Activated naive CD4-positive, alpha-beta T cell treated with anti-CD3 and anti-CD28 coated beads, Interleukin-2, amount 50 U/mL, for 72 hours (primary cell): ENCODE data around the gene METTL6. TPM values are rescaled to one million over a fixed set of nuclear protein-coding genes. Genes with fewer than 3 reads are reported as not detected.
"Not testable (repeated sequence)": the region's sequence is repeated elsewhere in the genome, so short reads cannot be mapped to it uniquely, and the experiment has no call there.

Experiments used
- ATAC-seq, 2 donors: fragments of 150-1000 bp; cut with Tn5 transposase; 2 replicates each; pipeline ENCODE4 v1.10.0; 2021; ENCODE audit warnings: mild to moderate bottlenecking in 2 of 2, moderate library complexity in 2 of 2
- DNase-seq, 2 donors: peaks; one replicate each; pipeline ENCODE4 v3.0.0; 2021 to 2022; ENCODE audit warnings: low spot score in 2 of 2
- H3K27ac Mint-ChIP-seq, 2 donors: one replicate each; pipeline ENCODE4 v1.8.0; 2022; ENCODE audit warnings: mild to moderate bottlenecking in 2 of 2, mixed read lengths in 2 of 2
- H3K36me3 Mint-ChIP-seq, 2 donors: one replicate each; pipeline ENCODE4 v1.8.0; 2022; ENCODE audit warnings: mixed read lengths in 2 of 2
- H3K9me3 Mint-ChIP-seq, 2 donors: one replicate each; pipeline ENCODE4 v1.8.0; 2022; ENCODE audit warnings: mixed read lengths in 2 of 2
- total RNA-seq, 2 donors: library from RNA; stranded (reverse); gene quantifications; one replicate each; pipeline ENCODE4 v1.2.3, GENCODE V29; 2022

Gene METTL6
- total RNA-seq: 10 to 100 TPM; 17.6 to 20.3 TPM

DNA sequence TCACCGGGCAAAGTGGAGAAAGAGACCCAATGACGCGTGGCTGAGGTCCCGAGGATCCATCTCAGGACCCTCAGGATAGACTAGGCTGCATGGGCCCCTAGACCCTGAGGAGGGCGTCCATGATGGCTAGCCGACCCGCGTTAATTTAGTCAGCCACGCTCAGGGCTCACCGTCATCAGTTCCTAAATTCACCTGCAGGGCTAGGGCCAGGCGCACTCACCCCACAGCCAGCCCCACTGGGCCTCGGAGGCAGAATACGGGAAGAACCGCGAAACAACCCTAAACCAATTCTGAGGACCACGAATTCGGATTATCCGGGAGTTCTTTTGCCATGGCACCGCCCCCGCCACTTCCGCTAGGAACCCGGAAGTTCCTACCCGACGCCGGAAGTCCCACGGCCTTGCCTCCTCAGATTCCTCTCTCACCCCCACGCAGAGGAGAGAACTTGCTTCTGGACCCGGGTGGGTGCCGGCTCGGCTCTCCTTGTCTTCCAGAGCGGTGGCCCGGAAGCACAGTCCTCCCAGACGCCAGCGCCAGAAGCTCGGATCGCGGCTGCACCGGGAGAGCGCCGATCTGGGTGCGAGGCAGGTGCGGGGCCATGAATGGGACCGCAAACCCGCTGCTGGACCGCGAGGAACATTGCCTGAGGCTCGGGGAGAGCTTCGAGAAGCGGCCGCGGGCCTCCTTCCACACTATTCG is at the start of gene METTL6, which contains the start of gene EAF1:
METTL6 (minus strand) TSS at position 363 of the 699 bp plus-strand sequence. CDS start 1,033 bp downstream, outside the sequence.
EAF1 (plus strand) TSS at position 417 of the 699 bp plus-strand sequence; CDS start at position 599, 182 bp downstream.
- peak; percentile 90 for ATAC-seq
- Mint-ChIP-seq H3K27ac (peak within 1 kb of the TSS; percentile 99 to 100), H3K9me3 (peaks cover 0 to 7% of the 10 kb centered on the region in 2 donors), H3K36me3 (peaks cover 28 to 48% of the 10 kb centered on the region in 2 donors)
- peak; percentile 83 to 85 for DNase-seq

DNA sequence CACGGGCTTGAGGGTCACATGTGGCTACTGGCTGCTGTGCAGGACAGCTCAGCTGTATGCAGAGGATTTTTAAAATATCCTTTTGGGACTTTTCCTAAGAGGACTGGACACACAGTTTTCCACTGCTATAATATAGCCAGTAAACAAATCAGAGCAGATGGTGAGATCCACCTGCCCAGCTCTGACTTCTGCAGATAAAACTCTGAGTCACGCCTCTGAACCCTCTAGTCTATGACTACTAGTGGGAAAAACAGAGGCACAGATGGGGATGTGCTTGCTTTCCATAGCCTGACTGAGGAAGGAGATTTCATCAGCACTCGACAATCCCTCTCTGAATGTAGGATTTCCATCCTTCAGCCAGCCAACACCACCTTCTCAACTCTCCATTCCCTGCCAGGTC is 49.0 kb upstream of the METTL6 start:
- H3K9me3 Mint-ChIP-seq: no peaks in the 10 kb centered on the region
- DNase-seq (no peak), ATAC-seq (no peak)
- H3K36me3 Mint-ChIP-seq: no peaks in the 10 kb centered on the region
- H3K27ac Mint-ChIP-seq: no peak overlapping the region

DNA sequence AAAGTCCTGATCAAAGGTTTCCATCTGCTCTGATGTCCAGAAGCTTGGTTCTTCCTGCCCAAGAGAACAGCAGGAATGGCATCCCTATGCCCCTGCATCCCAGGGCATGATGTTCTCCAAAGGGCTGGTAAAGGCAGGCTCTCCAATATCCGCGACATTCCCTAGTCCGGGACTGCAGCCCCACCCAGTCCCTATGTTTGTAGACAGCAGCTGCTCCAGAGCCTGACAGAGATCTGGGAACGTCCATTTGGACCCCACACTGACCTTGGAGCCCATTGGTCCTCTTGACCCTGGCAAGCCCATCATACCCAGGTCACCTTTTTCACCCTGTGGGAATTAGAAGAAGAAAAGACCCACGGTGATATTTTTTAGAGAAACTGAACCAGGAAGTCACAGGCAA is 47.8 kb upstream of the METTL6 start:
- DNase-seq (no peak), ATAC-seq (no peak)
- H3K36me3 Mint-ChIP-seq: no peaks in the 10 kb centered on the region
- H3K9me3 Mint-ChIP-seq: no peaks in the 10 kb centered on the region
- no peak overlapping the region for H3K27ac Mint-ChIP-seq

DNA sequence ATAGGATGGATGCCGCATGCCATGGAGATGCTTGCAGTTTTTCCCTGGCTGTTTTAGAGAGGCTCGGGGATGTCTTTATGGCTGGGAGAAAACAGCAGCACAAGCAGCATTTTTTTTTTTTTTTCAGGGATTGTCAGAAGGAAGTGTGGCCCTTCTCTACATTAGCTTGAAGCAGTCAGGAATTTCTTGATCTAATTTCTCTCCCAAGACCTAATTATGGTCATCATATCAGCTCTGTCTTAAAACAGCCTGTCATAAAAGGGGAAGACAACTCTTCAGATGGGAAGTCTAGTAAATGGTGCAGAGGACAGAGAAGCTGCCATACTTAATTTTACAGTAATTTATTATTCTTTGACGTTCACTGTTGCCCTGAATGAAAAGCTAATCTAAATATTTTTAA is 44.5 kb upstream of the METTL6 start:
- no peaks in the 10 kb centered on the region for H3K9me3 Mint-ChIP-seq
- DNase-seq (no peak), ATAC-seq (no peak)
- no peak overlapping the region for H3K27ac Mint-ChIP-seq
- H3K36me3 Mint-ChIP-seq: no peaks in the 10 kb centered on the region

GRCh38 chr3:15470849-15471248 is 43.5 kb upstream of the METTL6 start:
- no peaks in the 10 kb centered on the region for H3K9me3 Mint-ChIP-seq
- ATAC-seq: no peak
- H3K36me3 Mint-ChIP-seq: no peaks in the 10 kb centered on the region
- H3K27ac Mint-ChIP-seq: no peak overlapping the region
- no peak for DNase-seq

- Mint-ChIP-seq H3K9me3 (no peaks in the 10 kb centered on the region), H3K36me3 (no peaks in the 10 kb centered on the region), H3K27ac (no peak overlapping the region)
- no peak for ATAC-seq
- no peak for DNase-seq
Observed at GRCh38 chr3:15470261-15470660, 42.9 kb upstream of the METTL6 start.

GRCh38 chr3:15467227-15468181 is 40.2 kb upstream of the METTL6 start:
- Mint-ChIP-seq H3K27ac (peak overlapping the region in 1 of 2 donors; percentile 86), H3K36me3 (no peaks in the 10 kb centered on the region), H3K9me3 (no peaks in the 10 kb centered on the region)
- ATAC-seq: no peak
- DNase-seq: no peak

- DNase-seq: no peak
- Mint-ChIP-seq H3K27ac (no peak overlapping the region), H3K36me3 (no peaks in the 10 kb centered on the region), H3K9me3 (no peaks in the 10 kb centered on the region)
- ATAC-seq: no peak
Observed at GRCh38 chr3:15465876-15466585, 38.7 kb upstream of the METTL6 start.

DNA sequence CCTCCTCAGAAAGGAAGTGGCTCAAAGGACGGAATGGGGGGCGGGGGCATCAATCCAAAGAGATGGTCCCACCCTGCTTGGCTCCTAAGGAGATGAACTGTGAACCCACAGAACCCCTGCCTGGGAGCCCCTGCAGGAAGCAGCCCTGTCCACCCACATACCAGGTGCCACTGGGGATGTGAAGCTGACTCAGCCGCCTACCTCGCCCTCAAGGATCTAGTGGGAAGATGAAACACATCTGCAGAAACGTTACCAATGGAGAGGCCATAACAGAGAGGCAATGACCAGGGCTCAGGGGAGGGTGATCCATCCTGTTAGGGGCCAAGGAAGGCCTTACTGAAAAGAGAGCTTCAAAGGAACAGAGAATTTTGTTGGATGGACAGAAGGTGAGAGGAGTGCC is 35.1 kb upstream of the METTL6 start:
- Mint-ChIP-seq H3K27ac (no peak overlapping the region), H3K9me3 (no peaks in the 10 kb centered on the region), H3K36me3 (no peaks in the 10 kb centered on the region)
- peak in 1 of 2 donors; percentile 49 for ATAC-seq
- no peak for DNase-seq

DNA sequence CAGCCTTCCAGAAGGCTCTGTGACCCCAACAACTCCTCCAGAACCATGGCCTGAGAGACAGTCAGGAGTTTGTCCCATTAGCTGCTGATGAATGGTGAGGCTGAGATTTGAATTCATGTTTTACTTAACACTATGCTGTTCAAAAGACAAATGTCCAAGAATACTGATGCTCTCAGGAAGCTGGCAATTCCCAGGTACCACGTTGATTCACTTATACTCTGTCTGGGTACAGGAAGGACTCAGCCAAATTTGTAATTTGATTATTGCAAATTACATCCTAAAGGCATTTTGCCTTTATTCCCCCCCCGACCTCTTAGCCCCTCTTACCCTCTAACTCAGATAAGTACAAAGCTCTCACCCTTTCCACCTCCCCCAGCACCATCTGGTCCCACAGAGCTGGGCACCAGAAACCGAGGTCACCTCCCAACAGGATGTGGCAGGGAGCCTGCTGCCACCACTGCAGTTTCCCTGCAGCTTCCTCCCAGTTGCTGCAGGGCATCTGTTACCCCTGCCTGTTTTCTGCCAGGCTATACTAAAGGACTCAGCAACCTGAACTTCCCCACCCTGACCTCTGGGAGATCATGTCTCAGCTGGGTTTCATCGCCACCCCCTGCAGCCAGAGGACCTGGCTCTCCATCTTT is 33.7 kb upstream of the METTL6 start:
- Mint-ChIP-seq H3K27ac (peak overlapping the region in 1 of 2 donors; percentile 39), H3K36me3 (no peaks in the 10 kb centered on the region), H3K9me3 (no peaks in the 10 kb centered on the region)
- ATAC-seq (no peak), DNase-seq (no peak)

DNA sequence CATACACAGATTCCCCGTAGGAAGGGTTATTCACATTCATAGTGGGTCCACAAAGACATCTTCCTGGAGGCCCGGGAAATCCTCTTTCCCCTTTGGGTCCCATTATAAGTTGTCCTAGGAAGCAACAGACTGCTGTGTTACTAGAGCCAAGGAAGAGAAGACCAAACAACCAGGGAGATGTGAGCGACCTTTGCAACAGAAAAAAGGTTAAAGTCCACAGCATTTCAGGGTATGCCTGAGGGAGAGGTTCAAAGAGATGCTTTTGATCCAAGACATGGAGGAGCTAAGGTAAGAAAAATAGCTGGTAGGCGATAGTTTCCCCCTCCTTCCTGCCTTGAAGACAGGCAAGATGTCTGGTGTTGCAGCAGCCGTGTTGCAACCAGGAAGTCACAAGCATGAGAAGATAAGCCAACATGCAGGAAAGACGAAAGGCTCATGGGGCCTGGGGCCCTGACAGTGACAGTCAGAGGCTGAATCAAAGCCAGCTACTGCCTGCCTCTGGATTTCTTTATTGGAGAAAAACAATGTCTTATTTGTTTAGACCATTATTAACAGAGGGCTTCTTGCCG is 31.0 kb upstream of the METTL6 start:
- Mint-ChIP-seq H3K27ac (no peak overlapping the region), H3K9me3 (no peaks in the 10 kb centered on the region), H3K36me3 (no peaks in the 10 kb centered on the region)
- ATAC-seq (no peak), DNase-seq (no peak)

DNA sequence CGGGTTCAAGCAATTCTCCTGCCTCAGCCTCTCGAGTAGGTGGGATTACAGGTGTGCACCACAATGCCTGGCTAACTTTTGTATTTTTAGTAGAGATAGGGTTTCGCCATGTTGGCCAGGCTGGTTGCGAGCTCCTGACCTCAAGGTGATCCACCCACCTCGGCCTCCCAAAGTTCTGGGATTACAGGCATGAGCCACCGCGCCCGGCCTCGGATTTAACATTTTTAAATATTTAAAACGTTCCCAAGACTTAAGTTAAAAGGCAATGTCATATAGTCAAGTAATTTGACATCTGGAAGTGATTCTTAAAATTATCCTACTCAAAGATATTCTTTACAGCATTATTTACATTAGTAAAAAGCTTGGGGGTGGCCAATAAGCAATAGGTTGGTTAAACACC is 29.6 kb upstream of the METTL6 start:
- not testable (repeated sequence) for H3K36me3 Mint-ChIP-seq, DNase-seq, H3K27ac Mint-ChIP-seq, H3K9me3 Mint-ChIP-seq, ATAC-seq

DNA sequence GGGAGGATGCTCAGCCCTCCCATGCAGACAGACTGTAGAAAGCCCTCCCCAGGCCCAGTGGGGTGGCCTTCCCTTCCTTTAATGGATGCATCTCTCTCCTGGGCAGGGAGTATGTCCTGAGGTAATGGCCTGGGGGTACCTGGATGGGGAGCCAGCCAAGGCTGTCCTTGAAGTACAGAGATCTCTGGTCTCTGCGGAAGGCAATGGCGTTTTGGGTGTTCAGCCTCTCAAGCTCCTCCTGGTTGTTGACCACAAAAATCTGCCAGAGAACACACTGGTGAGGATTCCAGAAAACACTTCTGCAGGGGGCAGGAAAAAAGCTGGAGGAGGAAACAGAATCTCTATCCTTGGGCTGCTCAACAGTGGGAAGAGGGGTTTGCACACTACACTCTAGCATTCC is 29.0 kb upstream of the METTL6 start:
- Mint-ChIP-seq H3K9me3 (no peaks in the 10 kb centered on the region), H3K36me3 (no peaks in the 10 kb centered on the region)

DNA sequence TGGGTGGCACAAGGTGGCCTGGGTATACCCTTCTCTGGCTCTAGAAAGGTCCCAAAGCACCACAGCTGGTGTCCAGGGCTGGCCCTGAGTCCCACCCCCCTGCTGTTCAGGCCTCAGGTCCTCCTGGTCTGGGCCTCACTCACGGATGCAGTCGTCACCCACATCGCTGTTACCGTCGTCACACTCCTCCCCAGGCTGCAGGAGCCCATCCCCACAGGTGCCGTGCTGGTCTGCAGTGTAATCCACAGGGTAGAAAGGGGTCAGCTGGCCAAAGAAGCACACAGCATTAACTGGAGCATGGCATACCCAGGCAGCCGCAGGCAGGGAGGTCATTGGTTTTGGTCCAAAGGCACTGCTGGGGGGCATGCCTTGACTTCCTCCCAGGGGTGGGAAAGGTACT is 28.4 kb upstream of the METTL6 start:
- no peak for DNase-seq
- Mint-ChIP-seq H3K9me3 (no peaks in the 10 kb centered on the region), H3K36me3 (no peaks in the 10 kb centered on the region), H3K27ac (peak overlapping the region in 1 of 2 donors; percentile 73)
- no peak for ATAC-seq

More for the DNA sequence above, 29.0 kb upstream of the METTL6 start:
- DNase-seq (no peak), ATAC-seq (no peak)
- no peak overlapping the region for H3K27ac Mint-ChIP-seq

GRCh38 chr3:15454965-15455364 is 27.6 kb upstream of the METTL6 start:
- Mint-ChIP-seq H3K27ac (peak overlapping the region in 1 of 2 donors; percentile 73), H3K36me3 (no peaks in the 10 kb centered on the region), H3K9me3 (no peaks in the 10 kb centered on the region)
- no peak for ATAC-seq
- no peak for DNase-seq

- Mint-ChIP-seq H3K27ac (no peak overlapping the region), H3K9me3 (no peaks in the 10 kb centered on the region), H3K36me3 (no peaks in the 10 kb centered on the region)
- DNase-seq: no peak
- ATAC-seq: no peak
Observed at GRCh38 chr3:15453991-15454625, 26.8 kb upstream of the METTL6 start.
